ENCODE data around the gene ADPRH.

GRCh38 chr3:119543147-119543546, 36.1 kb upstream of the ADPRH start:
- TF ChIP-seq CTCF (conservative IDR thresholded peaks at IDR 0.05; ENCODE audit: low read length) = no peak
- TF ChIP-seq EZH2phosphoT487 (IDR thresholded peaks at IDR 0.05; ENCODE audit: borderline replicate concordance) = no peak

Data from Loucy (cell line).